ENCODE results near the gene FANCI. TPM values are rescaled to one million over a fixed set of nuclear protein-coding genes. Genes with fewer than 3 reads are reported as not detected.

FANCI gene
- total and polyA plus RNA-seq, 2 of the 13 experiments (the other 11 are each of a cell fraction or from before 2014, with no cell fraction given) = 15.7 to 68.8 TPM

DNA sequence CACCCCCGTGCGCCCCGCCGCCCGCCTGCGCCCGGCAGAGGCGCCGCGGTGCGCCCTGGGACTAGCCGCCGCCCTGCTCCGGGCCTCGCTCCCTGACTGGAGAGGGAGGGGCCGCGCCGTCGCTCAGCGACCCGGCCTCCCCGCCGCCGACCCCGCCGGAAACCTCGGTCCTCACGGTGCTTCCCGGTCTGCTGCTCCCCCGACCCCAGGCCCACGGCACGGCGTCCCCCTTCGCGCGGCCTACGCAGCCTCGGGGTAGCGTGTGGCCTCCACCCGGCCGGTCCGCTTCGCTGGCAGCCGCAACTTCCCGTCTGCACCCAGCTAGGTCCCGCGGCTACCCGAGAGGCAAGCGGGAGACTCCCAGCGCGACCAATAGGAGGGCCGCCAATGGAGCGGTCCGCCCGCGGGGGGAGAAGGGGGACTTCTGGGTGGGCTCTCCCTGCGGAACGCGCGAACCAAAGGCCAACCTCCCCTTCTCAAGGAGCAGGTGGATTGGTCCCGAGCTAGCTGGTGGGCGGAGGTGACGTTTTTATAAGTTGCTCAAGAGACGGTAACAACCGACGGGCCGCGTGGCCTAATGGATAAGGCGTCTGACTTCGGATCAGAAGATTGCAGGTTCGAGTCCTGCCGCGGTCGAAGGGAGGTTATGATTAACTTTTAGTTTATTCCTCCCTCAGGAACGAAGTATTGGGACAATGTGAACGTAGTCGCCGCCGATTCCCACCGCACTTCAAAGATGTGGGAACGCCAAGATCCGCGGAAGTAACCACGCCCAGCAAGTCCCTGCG lies 90.9 kb downstream of the FANCI start, which contains the start of gene POLG (continued):
- TF ChIP-seq HCFC1 (IDR thresholded peaks at IDR 0.05; ENCODE audit: low read depth, low read length) (peak; percentile 45; the same call in 1 of the 2 replicates), ZNF143 (CRISPR knock-in tag; IDR thresholded peaks at IDR 0.05) (peak; percentile 84), NFE2L2 (IDR thresholded peaks at IDR 0.05; ENCODE audit: low read length) (no peak), ZBTB21 (CRISPR knock-in tag; IDR thresholded peaks at IDR 0.05) (peak; percentile 65; the same call in 1 of the 2 replicates), KDM6A (CRISPR knock-in tag; IDR thresholded peaks at IDR 0.05; ENCODE audit: low read depth) (no peak), ZNF333 (CRISPR knock-in tag; IDR thresholded peaks at IDR 0.05; ENCODE audit: borderline replicate concordance) (no peak), ZNF780A (CRISPR knock-in tag; IDR thresholded peaks at IDR 0.05) (peak; percentile 25; the same call in 1 of the 2 replicates), ZKSCAN5 (CRISPR knock-in tag; IDR thresholded peaks at IDR 0.05) (no peak), HIVEP1 (CRISPR knock-in tag; IDR thresholded peaks at IDR 0.05) (peak; percentile 77; the same call in 1 of the 2 replicates), SMAD3 (CRISPR knock-in tag; IDR thresholded peaks at IDR 0.05) (peak; percentile 97), RFXANK (CRISPR knock-in tag; IDR thresholded peaks at IDR 0.05) (no peak)
- TF ChIP-seq, protein P1, sequence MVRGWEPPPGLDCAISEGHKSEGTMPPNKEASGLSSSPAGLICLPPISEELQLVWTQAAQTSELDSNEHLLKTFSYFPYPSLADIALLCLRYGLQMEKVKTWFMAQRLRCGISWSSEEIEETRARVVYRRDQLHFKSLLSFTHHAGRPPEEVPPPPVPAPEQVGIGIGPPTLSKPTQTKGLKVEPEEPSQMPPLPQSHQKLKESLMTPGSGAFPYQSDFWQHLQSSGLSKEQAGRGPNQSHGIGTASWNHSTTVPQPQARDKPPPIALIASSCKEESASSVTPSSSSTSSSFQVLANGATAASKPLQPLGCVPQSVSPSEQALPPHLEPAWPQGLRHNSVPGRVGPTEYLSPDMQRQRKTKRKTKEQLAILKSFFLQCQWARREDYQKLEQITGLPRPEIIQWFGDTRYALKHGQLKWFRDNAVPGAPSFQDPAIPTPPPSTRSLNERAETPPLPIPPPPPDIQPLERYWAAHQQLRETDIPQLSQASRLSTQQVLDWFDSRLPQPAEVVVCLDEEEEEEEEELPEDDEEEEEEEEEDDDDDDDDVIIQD (CRISPR knock-in tag; IDR thresholded peaks at IDR 0.05; ENCODE audit: low read depth) = peak; percentile 60
- TF ChIP-seq, protein P2, sequence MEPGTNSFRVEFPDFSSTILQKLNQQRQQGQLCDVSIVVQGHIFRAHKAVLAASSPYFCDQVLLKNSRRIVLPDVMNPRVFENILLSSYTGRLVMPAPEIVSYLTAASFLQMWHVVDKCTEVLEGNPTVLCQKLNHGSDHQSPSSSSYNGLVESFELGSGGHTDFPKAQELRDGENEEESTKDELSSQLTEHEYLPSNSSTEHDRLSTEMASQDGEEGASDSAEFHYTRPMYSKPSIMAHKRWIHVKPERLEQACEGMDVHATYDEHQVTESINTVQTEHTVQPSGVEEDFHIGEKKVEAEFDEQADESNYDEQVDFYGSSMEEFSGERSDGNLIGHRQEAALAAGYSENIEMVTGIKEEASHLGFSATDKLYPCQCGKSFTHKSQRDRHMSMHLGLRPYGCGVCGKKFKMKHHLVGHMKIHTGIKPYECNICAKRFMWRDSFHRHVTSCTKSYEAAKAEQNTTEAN (CRISPR knock-in tag; conservative IDR thresholded peaks at IDR 0.05) = no peak; the same call in 1 of the 2 replicates
- TF ChIP-seq, protein P3, sequence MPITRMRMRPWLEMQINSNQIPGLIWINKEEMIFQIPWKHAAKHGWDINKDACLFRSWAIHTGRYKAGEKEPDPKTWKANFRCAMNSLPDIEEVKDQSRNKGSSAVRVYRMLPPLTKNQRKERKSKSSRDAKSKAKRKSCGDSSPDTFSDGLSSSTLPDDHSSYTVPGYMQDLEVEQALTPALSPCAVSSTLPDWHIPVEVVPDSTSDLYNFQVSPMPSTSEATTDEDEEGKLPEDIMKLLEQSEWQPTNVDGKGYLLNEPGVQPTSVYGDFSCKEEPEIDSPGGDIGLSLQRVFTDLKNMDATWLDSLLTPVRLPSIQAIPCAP (CRISPR knock-in tag; IDR thresholded peaks at IDR 0.05; ENCODE audit: low read depth) = no peak
- TF ChIP-seq, protein P4, sequence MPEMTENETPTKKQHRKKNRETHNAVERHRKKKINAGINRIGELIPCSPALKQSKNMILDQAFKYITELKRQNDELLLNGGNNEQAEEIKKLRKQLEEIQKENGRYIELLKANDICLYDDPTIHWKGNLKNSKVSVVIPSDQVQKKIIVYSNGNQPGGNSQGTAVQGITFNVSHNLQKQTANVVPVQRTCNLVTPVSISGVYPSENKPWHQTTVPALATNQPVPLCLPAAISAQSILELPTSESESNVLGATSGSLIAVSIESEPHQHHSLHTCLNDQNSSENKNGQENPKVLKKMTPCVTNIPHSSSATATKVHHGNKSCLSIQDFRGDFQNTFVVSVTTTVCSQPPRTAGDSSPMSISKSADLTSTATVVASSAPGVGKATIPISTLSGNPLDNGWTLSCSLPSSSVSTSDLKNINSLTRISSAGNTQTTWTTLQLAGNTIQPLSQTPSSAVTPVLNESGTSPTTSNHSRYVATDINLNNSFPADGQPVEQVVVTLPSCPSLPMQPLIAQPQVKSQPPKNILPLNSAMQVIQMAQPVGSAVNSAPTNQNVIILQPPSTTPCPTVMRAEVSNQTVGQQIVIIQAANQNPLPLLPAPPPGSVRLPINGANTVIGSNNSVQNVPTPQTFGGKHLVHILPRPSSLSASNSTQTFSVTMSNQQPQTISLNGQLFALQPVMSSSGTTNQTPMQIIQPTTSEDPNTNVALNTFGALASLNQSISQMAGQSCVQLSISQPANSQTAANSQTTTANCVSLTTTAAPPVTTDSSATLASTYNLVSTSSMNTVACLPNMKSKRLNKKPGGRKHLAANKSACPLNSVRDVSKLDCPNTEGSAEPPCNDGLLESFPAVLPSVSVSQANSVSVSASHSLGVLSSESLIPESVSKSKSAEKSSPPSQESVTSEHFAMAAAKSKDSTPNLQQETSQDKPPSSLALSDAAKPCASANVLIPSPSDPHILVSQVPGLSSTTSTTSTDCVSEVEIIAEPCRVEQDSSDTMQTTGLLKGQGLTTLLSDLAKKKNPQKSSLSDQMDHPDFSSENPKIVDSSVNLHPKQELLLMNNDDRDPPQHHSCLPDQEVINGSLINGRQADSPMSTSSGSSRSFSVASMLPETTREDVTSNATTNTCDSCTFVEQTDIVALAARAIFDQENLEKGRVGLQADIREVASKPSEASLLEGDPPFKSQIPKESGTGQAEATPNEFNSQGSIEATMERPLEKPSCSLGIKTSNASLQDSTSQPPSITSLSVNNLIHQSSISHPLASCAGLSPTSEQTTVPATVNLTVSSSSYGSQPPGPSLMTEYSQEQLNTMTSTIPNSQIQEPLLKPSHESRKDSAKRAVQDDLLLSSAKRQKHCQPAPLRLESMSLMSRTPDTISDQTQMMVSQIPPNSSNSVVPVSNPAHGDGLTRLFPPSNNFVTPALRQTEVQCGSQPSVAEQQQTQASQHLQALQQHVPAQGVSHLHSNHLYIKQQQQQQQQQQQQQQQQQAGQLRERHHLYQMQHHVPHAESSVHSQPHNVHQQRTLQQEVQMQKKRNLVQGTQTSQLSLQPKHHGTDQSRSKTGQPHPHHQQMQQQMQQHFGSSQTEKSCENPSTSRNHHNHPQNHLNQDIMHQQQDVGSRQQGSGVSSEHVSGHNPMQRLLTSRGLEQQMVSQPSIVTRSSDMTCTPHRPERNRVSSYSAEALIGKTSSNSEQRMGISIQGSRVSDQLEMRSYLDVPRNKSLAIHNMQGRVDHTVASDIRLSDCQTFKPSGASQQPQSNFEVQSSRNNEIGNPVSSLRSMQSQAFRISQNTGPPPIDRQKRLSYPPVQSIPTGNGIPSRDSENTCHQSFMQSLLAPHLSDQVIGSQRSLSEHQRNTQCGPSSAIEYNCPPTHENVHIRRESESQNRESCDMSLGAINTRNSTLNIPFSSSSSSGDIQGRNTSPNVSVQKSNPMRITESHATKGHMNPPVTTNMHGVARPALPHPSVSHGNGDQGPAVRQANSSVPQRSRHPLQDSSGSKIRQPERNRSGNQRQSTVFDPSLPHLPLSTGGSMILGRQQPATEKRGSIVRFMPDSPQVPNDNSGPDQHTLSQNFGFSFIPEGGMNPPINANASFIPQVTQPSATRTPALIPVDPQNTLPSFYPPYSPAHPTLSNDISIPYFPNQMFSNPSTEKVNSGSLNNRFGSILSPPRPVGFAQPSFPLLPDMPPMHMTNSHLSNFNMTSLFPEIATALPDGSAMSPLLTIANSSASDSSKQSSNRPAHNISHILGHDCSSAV (CRISPR knock-in tag; IDR thresholded peaks at IDR 0.05; ENCODE audit: borderline replicate concordance) = peak; percentile 69; the same call in 1 of the 2 replicates

Data from HepG2 (cell line).